ENCODE data around the gene LPGAT1. TPM values are rescaled to one million over a fixed set of nuclear protein-coding genes. Genes with fewer than 3 reads are reported as not detected.
"Not testable (repeated sequence)": the region's sequence is repeated elsewhere in the genome, so short reads cannot be mapped to it uniquely, and the experiment has no call there.

LPGAT1 gene
- total and polyA plus RNA-seq, 5 donors: 10.1 to 58.8 (median 35.2) TPM

GRCh38 chr1:211698161-211699026 lies 132.2 kb downstream of the LPGAT1 start:
- intact Hi-C loops (cut with DNase I): loop anchor here in 2 of 4 donors (5.0 to 10.0 kb wide), 4 partner anchors 134 to 756 kb away; partner anchors contain the start of gene LPGAT1 (in 2 of the 2)
- DNase-seq: peak; percentile 64 to 90 (median 89)
- H3K4me3 ChIP-seq (ENCODE audit: low read length): no peak overlapping the region

GRCh38 chr1:211697356-211697755 lies 133.2 kb downstream of the LPGAT1 start:
- Histone ChIP-seq H3K4me3 (ENCODE audit: low read length) (no peak overlapping the region), H3K9me3 (ENCODE audit: control insufficient read depth, low read length) (no peaks in the 10 kb centered on the region), H3K4me1 (ENCODE audit: control insufficient read depth, insufficient read depth, low read length) (peaks cover 2% of the 10 kb centered on the region), H3K27me3 (ENCODE audit: control insufficient read depth, insufficient read depth) (no peaks in the 10 kb centered on the region), H3K27ac (ENCODE audit: low read length) (no peak overlapping the region)
- no peak for DNase-seq
- no peak for ATAC-seq
- intact Hi-C loops (cut with DNase I): loop anchor here in 2 of 4 donors (5.0 to 10.0 kb wide), 4 partner anchors 135 to 757 kb away; partner anchors contain the start of gene LPGAT1 (in 2 of the 2)
- 71% methylated on average over 1 of the region's 1 CpG for WGBS

More at GRCh38 chr1:211698161-211699026, 132.2 kb downstream of the LPGAT1 start:
- Histone ChIP-seq H3K4me1 (ENCODE audit: control insufficient read depth, insufficient read depth, low read length) (peaks cover 2% of the 10 kb centered on the region), H3K27me3 (ENCODE audit: control insufficient read depth, insufficient read depth) (no peaks in the 10 kb centered on the region), H3K9me3 (ENCODE audit: control insufficient read depth, low read length) (no peaks in the 10 kb centered on the region), H3K27ac (ENCODE audit: low read length) (no peak overlapping the region)
- WGBS: 20% methylated on average over 29 of the region's 29 CpGs
- ATAC-seq: peak; percentile 82 to 86

DNA sequence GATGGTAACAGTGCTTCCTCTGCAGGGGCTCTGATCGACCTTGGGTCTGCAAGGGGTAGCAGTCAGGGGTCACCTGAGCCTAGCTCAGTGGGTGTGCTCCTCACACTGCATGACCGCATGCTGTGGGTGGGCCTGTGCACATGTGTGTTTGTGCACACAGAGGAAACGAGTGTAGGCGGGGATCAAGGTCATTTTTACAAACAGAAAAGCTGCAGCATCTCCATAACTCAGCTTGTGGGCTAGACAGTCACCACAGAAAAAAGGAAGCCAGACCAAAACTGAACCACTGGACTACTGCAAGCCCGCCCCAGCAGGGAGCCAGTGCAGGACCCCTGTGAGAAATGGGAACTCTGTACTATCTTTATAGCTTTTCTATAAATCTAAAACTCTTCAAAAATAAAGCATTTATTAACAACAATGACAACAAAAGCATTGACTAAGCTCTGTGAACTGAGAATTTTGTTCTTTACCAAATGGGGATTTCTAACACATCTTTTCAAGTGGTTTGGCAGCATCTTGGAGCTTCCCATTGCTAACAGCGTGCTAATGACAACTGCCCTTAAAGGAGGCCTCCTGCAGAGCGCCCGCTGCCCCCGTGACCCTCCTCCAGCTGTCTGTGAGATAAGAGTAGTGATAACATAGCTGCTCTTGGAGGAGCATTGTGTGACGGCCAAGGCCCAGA lies 135.3 kb downstream of the LPGAT1 start:
- Histone ChIP-seq H3K4me1 (ENCODE audit: control insufficient read depth, insufficient read depth, low read length) (peaks cover 2% of the 10 kb centered on the region), H3K27ac (ENCODE audit: low read length) (no peak overlapping the region), H3K27me3 (ENCODE audit: control insufficient read depth, insufficient read depth) (no peaks in the 10 kb centered on the region), H3K9me3 (ENCODE audit: control insufficient read depth, low read length) (no peaks in the 10 kb centered on the region), H3K4me3 (ENCODE audit: low read length) (no peak overlapping the region)
- WGBS: 50% methylated on average over 10 of the region's 10 CpGs
- ATAC-seq (no peak), DNase-seq (no peak)
- intact Hi-C loops (cut with DNase I): loop anchor here in 2 of 4 donors (5.0 to 10.0 kb wide), 4 partner anchors 137 to 760 kb away; partner anchors contain the start of gene LPGAT1 (in 2 of the 2)

DNA sequence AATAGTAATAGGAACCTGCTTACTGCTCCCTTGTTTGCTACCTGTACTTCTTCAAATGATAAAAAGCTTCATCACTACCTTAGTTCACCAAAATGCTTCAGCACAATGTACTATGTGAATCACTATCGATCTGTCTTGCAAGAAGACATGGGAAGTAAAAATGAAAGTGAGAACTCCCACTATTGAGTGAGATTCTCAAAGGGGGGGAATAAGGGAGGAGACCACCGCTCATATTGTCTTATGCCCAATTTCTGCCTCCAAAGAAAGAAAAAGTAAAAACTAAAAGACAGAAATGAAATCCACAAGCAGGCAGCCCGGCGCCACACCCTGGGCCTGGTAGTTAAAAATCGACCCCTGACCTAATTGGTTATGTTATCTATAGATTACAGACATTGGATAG lies 136.7 kb downstream of the LPGAT1 start:
- not testable (repeated sequence) for H3K4me1 ChIP-seq (ENCODE audit: control insufficient read depth, insufficient read depth, low read length); H3K27ac ChIP-seq (ENCODE audit: low read length); DNase-seq; H3K27me3 ChIP-seq (ENCODE audit: control insufficient read depth, insufficient read depth); ATAC-seq; H3K9me3 ChIP-seq (ENCODE audit: control insufficient read depth, low read length); H3K4me3 ChIP-seq (ENCODE audit: low read length)
- intact Hi-C loops (cut with DNase I): loop anchor here in 2 of 4 donors (10.0 kb wide), 3 partner anchors 141 to 761 kb away; partner anchors contain the start of gene LPGAT1 (in 1 of the 2)
- WGBS: 85% methylated on average over 5 of the region's 5 CpGs

Other genes with a start within 250 kb of the LPGAT1 start
- under 1 TPM in 3 of 4 donors, not detected in 1; 0.25 to 0.80 (median 0.44) TPM for gene NEK2, start 155.1 kb downstream of the LPGAT1 start, total RNA-seq
- not detected for gene NEK2, start 155.1 kb downstream of the LPGAT1 start, polyA plus RNA-seq
- 10 to 100 TPM in 1 of 4 donors, 1 to 10 TPM in 3; 7.0 to 12.2 (median 8.2) TPM for gene INTS7, start 204.8 kb upstream of the LPGAT1 start, total RNA-seq
- 3.6 TPM for gene INTS7, start 204.8 kb upstream of the LPGAT1 start, polyA plus RNA-seq
- gene DTL, start 205.0 kb upstream of the LPGAT1 start, total RNA-seq: under 1 TPM; 0.14 to 0.85 (median 0.46) TPM
- 0.09 TPM for gene DTL, start 205.0 kb upstream of the LPGAT1 start, polyA plus RNA-seq